K562 treated with DMSO at 1 percent for 24 hours (cell line): ENCODE measurements around the gene XRN1. TPM values are rescaled to one million over a fixed set of nuclear protein-coding genes. Genes with fewer than 3 reads are reported as not detected.

Experiments
- total RNA-seq: library from RNA; unstranded; fragments of 300-600 nt; gene quantifications from 2 replicates; pipeline ENCODE4 v1.2.3, GENCODE V29; 2022; ENCODE audit warnings: low read depth; ENCODE audit not compliant: insufficient read depth

Gene XRN1, protein sequence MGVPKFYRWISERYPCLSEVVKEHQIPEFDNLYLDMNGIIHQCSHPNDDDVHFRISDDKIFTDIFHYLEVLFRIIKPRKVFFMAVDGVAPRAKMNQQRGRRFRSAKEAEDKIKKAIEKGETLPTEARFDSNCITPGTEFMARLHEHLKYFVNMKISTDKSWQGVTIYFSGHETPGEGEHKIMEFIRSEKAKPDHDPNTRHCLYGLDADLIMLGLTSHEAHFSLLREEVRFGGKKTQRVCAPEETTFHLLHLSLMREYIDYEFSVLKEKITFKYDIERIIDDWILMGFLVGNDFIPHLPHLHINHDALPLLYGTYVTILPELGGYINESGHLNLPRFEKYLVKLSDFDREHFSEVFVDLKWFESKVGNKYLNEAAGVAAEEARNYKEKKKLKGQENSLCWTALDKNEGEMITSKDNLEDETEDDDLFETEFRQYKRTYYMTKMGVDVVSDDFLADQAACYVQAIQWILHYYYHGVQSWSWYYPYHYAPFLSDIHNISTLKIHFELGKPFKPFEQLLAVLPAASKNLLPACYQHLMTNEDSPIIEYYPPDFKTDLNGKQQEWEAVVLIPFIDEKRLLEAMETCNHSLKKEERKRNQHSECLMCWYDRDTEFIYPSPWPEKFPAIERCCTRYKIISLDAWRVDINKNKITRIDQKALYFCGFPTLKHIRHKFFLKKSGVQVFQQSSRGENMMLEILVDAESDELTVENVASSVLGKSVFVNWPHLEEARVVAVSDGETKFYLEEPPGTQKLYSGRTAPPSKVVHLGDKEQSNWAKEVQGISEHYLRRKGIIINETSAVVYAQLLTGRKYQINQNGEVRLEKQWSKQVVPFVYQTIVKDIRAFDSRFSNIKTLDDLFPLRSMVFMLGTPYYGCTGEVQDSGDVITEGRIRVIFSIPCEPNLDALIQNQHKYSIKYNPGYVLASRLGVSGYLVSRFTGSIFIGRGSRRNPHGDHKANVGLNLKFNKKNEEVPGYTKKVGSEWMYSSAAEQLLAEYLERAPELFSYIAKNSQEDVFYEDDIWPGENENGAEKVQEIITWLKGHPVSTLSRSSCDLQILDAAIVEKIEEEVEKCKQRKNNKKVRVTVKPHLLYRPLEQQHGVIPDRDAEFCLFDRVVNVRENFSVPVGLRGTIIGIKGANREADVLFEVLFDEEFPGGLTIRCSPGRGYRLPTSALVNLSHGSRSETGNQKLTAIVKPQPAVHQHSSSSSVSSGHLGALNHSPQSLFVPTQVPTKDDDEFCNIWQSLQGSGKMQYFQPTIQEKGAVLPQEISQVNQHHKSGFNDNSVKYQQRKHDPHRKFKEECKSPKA (N-terminal part only)
- total RNA-seq, result 5.8 and 8.3 TPM in 2 replicates

DNA sequence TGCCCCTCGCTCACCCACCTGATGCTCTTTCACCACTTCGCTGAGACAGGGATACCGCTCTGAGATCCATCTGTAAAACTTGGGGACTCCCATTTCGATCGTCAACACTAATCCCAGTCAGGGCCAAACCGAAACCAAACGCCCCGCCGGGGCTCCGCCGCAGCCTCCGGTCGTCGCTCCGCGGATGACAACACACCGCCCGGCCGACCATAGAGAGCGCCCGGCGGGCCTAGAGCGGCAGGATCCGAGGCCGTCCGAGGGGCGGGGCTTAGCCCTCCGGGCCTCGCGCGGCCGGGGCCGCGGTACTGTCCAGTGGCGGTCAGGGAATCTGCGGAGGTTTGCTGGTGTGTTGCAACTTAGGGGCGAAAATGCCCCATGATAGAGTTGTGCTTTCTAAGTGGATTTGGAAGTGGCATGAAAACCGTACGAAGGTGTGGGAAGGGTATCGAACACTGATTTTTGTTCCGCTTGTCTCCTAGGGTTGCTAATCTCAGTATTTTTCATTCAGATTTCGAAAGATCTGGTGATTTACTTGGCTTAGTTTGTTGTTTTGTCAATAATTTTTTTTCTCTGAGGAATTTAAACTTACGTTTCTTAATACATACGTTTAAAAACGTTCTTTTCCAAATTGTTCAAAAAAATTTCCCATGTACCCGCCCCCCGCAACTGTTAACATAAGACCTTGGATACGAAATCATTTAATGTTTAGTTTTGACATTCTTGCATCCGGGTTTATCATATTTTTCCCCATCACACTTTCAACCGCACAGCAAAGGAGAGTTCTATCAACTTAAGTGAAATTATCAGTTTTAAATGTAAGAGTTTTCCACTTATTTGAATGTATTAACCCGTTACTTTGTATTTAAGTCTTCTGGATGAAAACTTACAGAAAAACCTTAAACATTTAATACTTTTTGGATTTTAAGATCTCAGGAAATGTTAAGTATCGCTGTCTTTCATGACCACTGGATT is at the start of gene XRN1:
TSS of gene XRN1 (minus strand) at position 186 of the 972 bp plus-strand sequence. CDS start at position 93, 93 bp downstream.

Other genes with a start within 250 kb of the XRN1 start
- 5.2 and 6.3 TPM in 2 replicates for gene GK5, start 222.5 kb downstream of the XRN1 start, total RNA-seq
- gene ATR, start 130.7 kb upstream of the XRN1 start, total RNA-seq, result 7.0 and 10.5 TPM in 2 replicates
- gene PLS1, start 148.4 kb upstream of the XRN1 start, total RNA-seq, result 10.2 and 11.9 TPM in 2 replicates